Measurements from ENCODE around the gene ZNF780A.
"Not testable (repeated sequence)": the region's sequence is repeated elsewhere in the genome, so short reads cannot be mapped to it uniquely, and the experiment has no call there.

ZNF780A gene

GRCh38 chr19:40055049-40055448 is 35.7 kb downstream of the ZNF780A start:
- DNase-seq (ENCODE audit: extremely low read depth, low read depth) = no peak
- no peak for TF ChIP-seq CTCF (IDR thresholded peaks at IDR 0.05; ENCODE audit: low read depth, low read length)

- DNase-seq (ENCODE audit: extremely low read depth, low read depth) = no peak
- no peak for TF ChIP-seq CTCF (IDR thresholded peaks at IDR 0.05; ENCODE audit: low read depth, low read length)
These were observed 36.1 kb downstream of the ZNF780A start for GRCh38 chr19:40054632-40055031.

GRCh38 chr19:40053491-40053890 is 37.3 kb downstream of the ZNF780A start:
- DNase-seq (ENCODE audit: extremely low read depth, low read depth) = no peak
- no peak for TF ChIP-seq CTCF (IDR thresholded peaks at IDR 0.05; ENCODE audit: low read depth, low read length)

GRCh38 chr19:40041718-40042117 is 49.0 kb downstream of the ZNF780A start:
- not testable (repeated sequence) for DNase-seq (ENCODE audit: extremely low read depth, low read depth)

DNA sequence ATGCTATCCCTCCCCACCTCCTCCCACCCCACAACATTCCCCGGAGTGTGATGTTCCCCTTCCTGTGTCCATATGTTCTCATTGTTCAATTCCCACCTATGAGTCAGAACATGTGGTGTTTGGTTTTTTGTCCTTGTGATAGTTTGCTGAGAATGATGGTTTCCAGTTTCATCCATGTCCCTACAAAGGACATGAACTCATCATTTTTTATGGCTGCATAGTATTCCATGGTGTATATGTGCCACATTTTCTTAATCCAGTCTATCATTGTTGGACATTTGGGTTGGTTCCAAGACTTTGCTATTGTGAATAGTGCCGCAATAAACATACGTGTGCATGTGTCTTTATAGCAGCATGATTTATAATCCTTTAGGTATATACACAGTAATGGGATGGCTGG is 52.7 kb downstream of the ZNF780A start:
- DNase-seq (ENCODE audit: extremely low read depth, low read depth) = not testable (repeated sequence)

GRCh38 chr19:40035996-40036395 is 54.7 kb downstream of the ZNF780A start:
- DNase-seq (ENCODE audit: extremely low read depth, low read depth) = no peak
- TF ChIP-seq CTCF (IDR thresholded peaks at IDR 0.05; ENCODE audit: low read depth, low read length) = no peak

DNA sequence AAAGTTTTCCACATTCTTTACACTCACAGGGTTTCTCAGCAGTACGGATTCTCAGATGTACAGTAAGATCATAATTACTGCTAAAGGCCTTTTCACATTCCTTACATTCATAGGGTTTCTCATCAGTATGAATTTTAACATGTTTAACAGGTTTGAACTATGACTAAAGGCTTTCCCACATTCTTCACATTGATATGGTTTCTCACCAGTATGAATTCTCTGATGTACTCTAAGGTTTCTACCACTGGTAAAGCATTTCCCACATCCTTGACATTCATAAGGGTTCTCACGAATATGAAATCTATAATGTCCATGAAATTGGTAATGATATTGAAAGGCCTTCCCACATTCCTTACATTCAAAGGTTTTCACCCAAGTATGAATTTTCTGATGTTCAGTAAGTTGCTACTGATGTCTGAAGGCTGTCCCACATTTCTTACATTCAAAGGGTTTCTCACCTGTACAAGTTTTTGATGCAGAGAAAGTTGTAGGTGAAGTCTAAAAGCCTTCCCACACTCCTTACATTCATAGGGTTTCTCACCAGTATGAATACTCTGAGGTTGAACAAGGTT is 56.7 kb downstream of the ZNF780A start:
- no peak for TF ChIP-seq CTCF (IDR thresholded peaks at IDR 0.05; ENCODE audit: low read depth, low read length)
- DNase-seq (ENCODE audit: extremely low read depth, low read depth) = no peak

- no peak for DNase-seq (ENCODE audit: extremely low read depth, low read depth)
- no peak for TF ChIP-seq CTCF (IDR thresholded peaks at IDR 0.05; ENCODE audit: low read depth, low read length)
These were observed 64.2 kb downstream of the ZNF780A start for GRCh38 chr19:40026597-40026970.
